MM.1S (cell line): ENCODE measurements around the gene VAPB.
"Not testable (repeated sequence)": the region's sequence is repeated elsewhere in the genome, so short reads cannot be mapped to it uniquely, and the experiment has no call there.

Experiments
- DNase-seq: peaks from one replicate; pipeline ENCODE4 v3.0.0-alpha.2; 2015
- H2AFZ ChIP-seq: fragments of 300-600 bp; sonication (generic); 2 replicates; pipeline ENCODE4 v1.6.0; 2016; ENCODE audit warnings: antibody characterized with exemption, low read length
- H3F3A ChIP-seq: fragments of 300-600 bp; sonication (generic); 2 replicates; pipeline ENCODE4 v1.6.1; 2016; ENCODE audit warnings: mild to moderate bottlenecking, antibody characterized with exemption, low read length, moderate library complexity, mixed read lengths; ENCODE audit not compliant: insufficient read depth
- H3K27ac ChIP-seq: fragments of 300-600 bp; sonication (generic); 2 replicates; pipeline ENCODE4 v1.5.1; 2016; ENCODE audit warnings: mild to moderate bottlenecking, low read length
- H3K27me3 ChIP-seq: fragments of 300-600 bp; sonication (generic); replicated peaks from 2 replicates; pipeline ENCODE4 v1.6.0; 2016; ENCODE audit warnings: low read length; ENCODE audit not compliant: insufficient read depth
- H3K36me3 ChIP-seq: fragments of 300-600 bp; sonication (generic); replicated peaks from 2 replicates; pipeline ENCODE4 v1.6.1; 2016; ENCODE audit warnings: mild to moderate bottlenecking, low read length, mixed read lengths; ENCODE audit not compliant: insufficient read depth
- H3K4me1 ChIP-seq: fragments of 300-600 bp; sonication (generic); 2 replicates; pipeline ENCODE4 v1.6.1; 2016; ENCODE audit warnings: low read length, mixed read lengths
- H3K4me2 ChIP-seq: fragments of 300-600 bp; sonication (generic); 2 replicates; pipeline ENCODE4 v1.6.0; 2016; ENCODE audit warnings: low read depth, low read length
- H3K4me3 ChIP-seq: fragments of 300-600 bp; sonication (generic); 2 replicates; pipeline ENCODE4 v1.5.1; 2016; ENCODE audit warnings: low read length, mixed read lengths
- H3K79me2 ChIP-seq: fragments of 300-600 bp; sonication (generic); 2 replicates; pipeline ENCODE4 v1.6.1; 2016; ENCODE audit warnings: mixed run types, low read length, mixed read lengths
- H3K9ac ChIP-seq: fragments of 300-600 bp; sonication (generic); 2 replicates; pipeline ENCODE4 v1.6.1; 2016; ENCODE audit warnings: low read length, mixed read lengths
- H3K9me2 ChIP-seq: fragments of 300-600 bp; sonication (generic); replicated peaks from 2 replicates; pipeline ENCODE4 v1.6.1; 2016; ENCODE audit warnings: mild to moderate bottlenecking, low read length, mixed read lengths; ENCODE audit not compliant: insufficient read depth
- H3K9me3 ChIP-seq: fragments of 300-600 bp; sonication (generic); replicated peaks from 2 replicates; pipeline ENCODE4 v1.6.1; 2016; ENCODE audit warnings: mild to moderate bottlenecking, low read length, mixed read lengths; ENCODE audit not compliant: insufficient read depth
- H4K20me1 ChIP-seq: fragments of 300-600 bp; sonication (generic); 2 replicates; pipeline ENCODE4 v1.6.1; 2016; ENCODE audit warnings: mild to moderate bottlenecking, low read length, moderate library complexity, mixed read lengths; ENCODE audit not compliant: insufficient read depth
- EZH2 ChIP-seq: fragments of 300-600 bp; sonication (generic); optimal IDR thresholded peaks from 2 replicates; pipeline ENCODE3; 2017; ENCODE audit warnings: low read depth, mild to moderate bottlenecking, antibody characterized with exemption, low read length, mixed read lengths
- EZH2phosphoT487 ChIP-seq: fragments of 300-600 bp; sonication (generic); IDR thresholded peaks from 2 replicates; pipeline ENCODE4 v1.6.1; 2018; ENCODE audit warnings: antibody characterized with exemption, low read length
- TF ChIP-seq, protein P1 (sequence below): fragments of 300-600 bp; sonication (generic); IDR thresholded peaks from 2 replicates; pipeline ENCODE4 v1.5.1; 2016; ENCODE audit warnings: antibody characterized with exemption, low read length, mixed read lengths

The VAPB gene

DNA sequence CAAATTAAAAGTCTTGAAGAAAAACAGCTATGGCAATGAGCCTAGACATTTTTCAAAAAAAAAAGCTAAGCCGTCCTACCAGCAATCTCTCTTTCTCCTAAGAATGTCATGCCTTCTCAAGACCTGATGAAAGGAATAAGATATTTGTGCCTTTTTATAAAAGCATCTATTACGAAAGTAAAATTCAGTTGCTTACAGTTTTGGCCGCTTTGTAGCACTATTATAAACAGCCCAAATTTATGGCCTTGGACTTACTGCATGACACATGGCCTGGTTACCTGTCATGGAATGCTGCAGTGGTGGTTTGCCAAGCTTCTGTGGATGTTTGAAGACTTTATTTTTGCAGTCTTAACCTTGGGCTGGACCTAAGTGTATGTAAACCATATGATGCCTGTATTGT is 22.2 kb upstream of the VAPB start:
- TF ChIP-seq, protein P1, sequence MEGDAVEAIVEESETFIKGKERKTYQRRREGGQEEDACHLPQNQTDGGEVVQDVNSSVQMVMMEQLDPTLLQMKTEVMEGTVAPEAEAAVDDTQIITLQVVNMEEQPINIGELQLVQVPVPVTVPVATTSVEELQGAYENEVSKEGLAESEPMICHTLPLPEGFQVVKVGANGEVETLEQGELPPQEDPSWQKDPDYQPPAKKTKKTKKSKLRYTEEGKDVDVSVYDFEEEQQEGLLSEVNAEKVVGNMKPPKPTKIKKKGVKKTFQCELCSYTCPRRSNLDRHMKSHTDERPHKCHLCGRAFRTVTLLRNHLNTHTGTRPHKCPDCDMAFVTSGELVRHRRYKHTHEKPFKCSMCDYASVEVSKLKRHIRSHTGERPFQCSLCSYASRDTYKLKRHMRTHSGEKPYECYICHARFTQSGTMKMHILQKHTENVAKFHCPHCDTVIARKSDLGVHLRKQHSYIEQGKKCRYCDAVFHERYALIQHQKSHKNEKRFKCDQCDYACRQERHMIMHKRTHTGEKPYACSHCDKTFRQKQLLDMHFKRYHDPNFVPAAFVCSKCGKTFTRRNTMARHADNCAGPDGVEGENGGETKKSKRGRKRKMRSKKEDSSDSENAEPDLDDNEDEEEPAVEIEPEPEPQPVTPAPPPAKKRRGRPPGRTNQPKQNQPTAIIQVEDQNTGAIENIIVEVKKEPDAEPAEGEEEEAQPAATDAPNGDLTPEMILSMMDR: no peak
- no peak for TF ChIP-seq EZH2
- TF ChIP-seq EZH2phosphoT487: no peak

DNA sequence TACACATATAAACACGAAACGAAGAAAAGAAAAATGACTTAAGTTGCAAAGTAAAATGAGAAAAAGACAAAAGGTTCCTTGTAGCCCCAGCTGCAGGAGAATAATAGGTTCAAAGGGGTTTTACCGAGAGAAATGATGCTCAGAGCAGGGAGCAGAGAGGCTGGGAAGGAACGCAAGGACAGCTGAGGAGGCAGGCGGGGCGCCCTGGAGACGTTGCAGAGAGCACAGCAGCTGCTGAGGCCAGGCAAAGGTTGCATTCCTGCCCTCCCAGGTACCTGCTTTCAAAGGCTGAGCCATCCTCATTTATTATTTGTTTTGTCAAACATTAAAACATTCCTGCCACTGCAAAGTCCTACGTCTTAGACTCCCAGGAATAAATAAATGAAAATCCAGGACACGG is 16.2 kb upstream of the VAPB start:
- H3K79me2 ChIP-seq: no peaks in the 10 kb centered on the region
- H3K9me2 ChIP-seq: no peaks in the 10 kb centered on the region
- H3K9ac ChIP-seq: no peak overlapping the region
- no peak overlapping the region for H3K27ac ChIP-seq
- no peak overlapping the region for H2AFZ ChIP-seq
- no peak for DNase-seq
- no peaks in the 10 kb centered on the region for H3K9me3 ChIP-seq
- no peaks in the 10 kb centered on the region for H3K4me1 ChIP-seq
- no peak overlapping the region for H3K4me3 ChIP-seq
- no peak overlapping the region for H3K4me2 ChIP-seq
- no peak for TF ChIP-seq EZH2
- TF ChIP-seq, protein P1: no peak
- no peak for TF ChIP-seq EZH2phosphoT487
- no peaks in the 10 kb centered on the region for H3K36me3 ChIP-seq
- no peaks in the 10 kb centered on the region for H4K20me1 ChIP-seq
- H3K27me3 ChIP-seq: no peaks in the 10 kb centered on the region
- no peaks in the 10 kb centered on the region for H3F3A ChIP-seq

More for the DNA sequence above, 22.2 kb upstream of the VAPB start:
- H3K4me2 ChIP-seq: no peak overlapping the region
- H3K36me3 ChIP-seq: no peaks in the 10 kb centered on the region
- H4K20me1 ChIP-seq: no peaks in the 10 kb centered on the region
- no peaks in the 10 kb centered on the region for H3K27me3 ChIP-seq
- H3K4me1 ChIP-seq: no peaks in the 10 kb centered on the region
- H3K4me3 ChIP-seq: no peak overlapping the region
- H3K9me2 ChIP-seq: no peaks in the 10 kb centered on the region
- H3K79me2 ChIP-seq: no peaks in the 10 kb centered on the region
- H3K9me3 ChIP-seq: no peaks in the 10 kb centered on the region
- no peak for DNase-seq
- H3K27ac ChIP-seq: no peak overlapping the region
- H2AFZ ChIP-seq: no peak overlapping the region
- H3K9ac ChIP-seq: no peak overlapping the region
- H3F3A ChIP-seq: no peaks in the 10 kb centered on the region

DNA sequence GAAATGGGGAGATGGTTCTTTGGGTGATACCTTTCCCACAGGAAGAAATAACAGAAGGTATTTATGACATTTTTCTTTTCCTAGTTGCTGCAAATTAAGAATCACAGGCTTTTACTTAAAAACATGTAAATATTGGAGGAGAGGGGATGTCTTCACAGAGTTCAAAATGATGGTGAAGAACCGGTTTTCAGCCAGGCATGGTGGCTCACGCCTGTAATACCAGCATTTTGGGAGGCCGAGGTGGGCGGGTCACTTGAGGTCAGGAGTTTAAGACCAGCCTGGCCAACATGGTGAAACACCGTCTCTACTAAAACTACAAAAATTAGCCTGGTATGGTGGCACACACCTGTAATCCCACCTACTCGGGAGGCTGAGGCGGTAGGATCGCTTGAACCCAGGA is 15.7 kb upstream of the VAPB start:
- not testable (repeated sequence) for H3K9ac ChIP-seq, DNase-seq, H3K27me3 ChIP-seq, H3K4me2 ChIP-seq, H3K4me3 ChIP-seq, H4K20me1 ChIP-seq, H3F3A ChIP-seq, H3K36me3 ChIP-seq, H3K9me2 ChIP-seq, H3K9me3 ChIP-seq, H2AFZ ChIP-seq, H3K79me2 ChIP-seq, H3K4me1 ChIP-seq, H3K27ac ChIP-seq

DNA sequence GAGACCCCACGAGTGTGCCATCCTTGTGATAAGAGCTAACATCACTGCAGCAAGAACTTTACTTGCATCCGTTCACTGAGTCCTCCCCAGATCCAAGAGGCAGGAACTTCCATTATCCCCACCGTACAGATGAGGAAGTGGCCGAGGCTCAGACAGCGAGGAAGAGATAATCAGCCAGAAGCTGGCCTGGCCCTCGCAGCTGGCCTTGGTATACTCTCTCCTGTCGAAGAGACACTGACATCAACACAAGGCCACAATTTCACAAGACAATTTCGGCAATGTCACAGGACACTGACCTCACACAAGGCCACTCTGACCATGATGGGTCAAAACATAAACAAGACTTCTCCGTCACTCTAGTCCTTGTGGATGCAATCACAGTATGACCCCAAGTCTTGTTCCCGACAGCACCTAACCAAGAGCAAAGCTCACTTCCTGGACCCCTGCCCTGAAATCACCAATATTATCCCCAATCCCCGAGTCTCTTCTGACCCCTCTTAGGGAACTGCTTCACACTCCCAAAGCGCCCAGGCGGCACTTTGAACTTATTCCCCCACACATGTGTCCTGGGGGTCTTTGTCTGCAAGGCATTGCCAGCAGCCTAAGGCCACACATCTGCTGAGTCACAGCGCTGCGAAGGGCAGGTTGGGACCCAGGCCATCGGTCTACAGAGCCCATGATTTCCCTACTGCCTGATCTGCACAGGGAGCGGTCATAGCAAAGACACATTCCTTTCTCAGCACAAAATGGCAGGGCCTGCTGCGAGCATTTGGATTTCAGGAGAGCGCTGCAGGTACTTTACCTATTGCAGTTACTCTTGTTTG is 14.8 kb upstream of the VAPB start:
- H2AFZ ChIP-seq: no peak overlapping the region
- no peak for DNase-seq

More for the DNA sequence above, 14.8 kb upstream of the VAPB start:
- H3K4me2 ChIP-seq: no peak overlapping the region
- no peak overlapping the region for H3K27ac ChIP-seq
- no peaks in the 10 kb centered on the region for H3F3A ChIP-seq
- no peaks in the 10 kb centered on the region for H3K4me1 ChIP-seq
- H3K27me3 ChIP-seq: no peaks in the 10 kb centered on the region; the same call in 1 of the 2 replicates
- H3K36me3 ChIP-seq: no peaks in the 10 kb centered on the region
- H3K4me3 ChIP-seq: no peak overlapping the region
- no peaks in the 10 kb centered on the region for H3K79me2 ChIP-seq
- H4K20me1 ChIP-seq: no peaks in the 10 kb centered on the region
- H3K9me3 ChIP-seq: no peaks in the 10 kb centered on the region
- H3K9me2 ChIP-seq: no peaks in the 10 kb centered on the region
- TF ChIP-seq EZH2phosphoT487 (no peak), EZH2 (no peak)
- TF ChIP-seq, protein P1: no peak
- no peak overlapping the region for H3K9ac ChIP-seq
